ENCODE results near the gene RFT1. TPM values are rescaled to one million over a fixed set of nuclear protein-coding genes. Genes with fewer than 3 reads are reported as not detected.

RFT1 gene
- total RNA-seq, 4 donors from 2014 or later = 4.9 to 18.2 (median 12.8) TPM

- peaks cover 7 to 22% (median 8%) of the 10 kb centered on the region in 3 donors for H3K4me1 ChIP-seq
- peak overlapping the region; percentile 62 to 82 (median 81) for H3K27ac ChIP-seq
- intact Hi-C loops (cut with DNase I) = loop anchor here (10.0 kb wide), 1 partner anchor 328 kb away; no protein-coding TSS in a partner anchor
- peaks cover 0 to 8% (median 0%) of the 10 kb centered on the region in 3 donors for H3K36me3 ChIP-seq
- WGBS, 2 donors = 5 to 6% methylated on average over 4 to 7 of the region's 32 CpGs
- H3K27me3 ChIP-seq = no peaks in the 10 kb centered on the region
- H3K9me3 ChIP-seq = no peaks in the 10 kb centered on the region
- TF ChIP-seq CTCF (IDR thresholded peaks at IDR 0.05) (peak; percentile 90 to 95 (median 92)), POLR2A (IDR thresholded peaks at IDR 0.05) (no peak)
- peak overlapping the region; percentile 67 to 78 (median 70) for H3K4me3 ChIP-seq
- DNase-seq = peak; percentile 23
Measured at GRCh38 chr3:53072653-53073552, 57.3 kb downstream of the RFT1 start.

- WGBS, 2 donors = 43 to 68% methylated on average over 3 to 5 of the region's 11 CpGs
- H3K4me3 ChIP-seq = peak overlapping the region in 3 of 4 donors; percentile 69 to 78 (median 71)
- H3K4me1 ChIP-seq = peaks cover 7 to 22% (median 8%) of the 10 kb centered on the region in 3 donors
- intact Hi-C loops (cut with DNase I) = loop anchor here (10.0 kb wide), 1 partner anchor 327 kb away; no protein-coding TSS in a partner anchor
- H3K27ac ChIP-seq = no peak overlapping the region
- H3K27me3 ChIP-seq = no peaks in the 10 kb centered on the region
- DNase-seq = no peak
- H3K9me3 ChIP-seq = no peaks in the 10 kb centered on the region
- TF ChIP-seq CTCF (IDR thresholded peaks at IDR 0.05) = no peak
- TF ChIP-seq POLR2A (IDR thresholded peaks at IDR 0.05) = no peak
- H3K36me3 ChIP-seq = no peaks in the 10 kb centered on the region
Measured at GRCh38 chr3:53071882-53072431, 58.3 kb downstream of the RFT1 start.

DNA sequence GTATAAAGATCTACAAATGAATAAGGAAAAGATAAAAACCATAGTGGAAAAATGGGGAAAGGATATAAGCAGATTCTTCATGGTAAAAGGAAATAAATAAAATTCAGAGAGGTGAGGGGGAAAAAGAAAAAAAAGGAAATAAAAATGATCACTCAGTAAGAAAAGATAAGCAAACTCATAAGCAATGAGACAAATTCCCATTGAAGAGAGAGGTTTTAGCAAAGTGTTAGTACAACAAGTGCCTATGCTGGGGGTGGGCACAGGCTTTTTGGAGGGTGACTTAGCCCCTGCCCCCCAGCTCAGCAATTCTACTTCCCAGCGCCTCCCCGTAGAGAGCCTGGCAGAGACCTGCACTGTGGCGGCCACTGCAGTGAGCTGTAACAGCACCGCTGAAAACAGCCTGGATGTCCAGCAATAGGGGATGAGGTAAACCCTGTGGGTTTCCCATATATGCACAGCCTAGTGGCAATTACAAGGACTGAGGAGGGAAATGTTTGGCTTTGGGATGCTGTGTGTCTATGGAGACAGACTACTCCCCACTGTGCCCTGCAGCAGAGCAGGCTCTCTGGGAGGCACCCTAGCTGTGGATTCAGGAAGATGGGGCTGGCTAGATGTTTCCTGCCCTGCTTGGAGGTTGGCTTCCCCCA lies 60.7 kb downstream of the RFT1 start:
- 68 to 70% methylated on average over 3 of the region's 4 CpGs for WGBS, 2 donors
- TF ChIP-seq CTCF (IDR thresholded peaks at IDR 0.05) = no peak
- no peak for TF ChIP-seq POLR2A (IDR thresholded peaks at IDR 0.05)

DNA sequence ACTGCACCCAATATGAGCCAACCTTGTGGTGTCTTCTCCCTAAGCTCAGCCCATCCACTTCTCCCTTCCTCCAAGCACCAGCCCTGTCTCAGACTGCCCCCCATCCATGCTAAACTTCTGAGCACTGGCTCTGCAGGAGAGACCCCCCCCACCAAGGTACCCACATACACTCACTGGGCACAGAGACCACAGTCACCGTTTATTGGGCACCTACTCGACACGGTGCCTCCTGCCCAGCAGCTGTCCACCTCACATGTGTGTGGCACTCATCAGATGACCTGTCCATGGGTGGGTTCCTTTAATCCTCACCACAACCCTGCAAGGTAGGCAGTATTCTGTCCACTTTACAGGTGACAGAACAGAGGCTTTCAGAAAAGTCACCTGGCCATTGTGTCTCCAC lies 62.1 kb downstream of the RFT1 start:
- WGBS, 2 donors = 97 to 100% methylated on average over 3 of the region's 3 CpGs
- no peak for DNase-seq
- Histone ChIP-seq H3K27me3 (peaks cover 0 to 8% (median 0%) of the 10 kb centered on the region in 4 donors), H3K36me3 (no peaks in the 10 kb centered on the region), H3K4me3 (no peak overlapping the region), H3K4me1 (peaks cover 4 to 14% (median 7%) of the 10 kb centered on the region in 3 donors), H3K27ac (no peak overlapping the region), H3K9me3 (no peaks in the 10 kb centered on the region)
- intact Hi-C loops (cut with DNase I) = no loop called here
- TF ChIP-seq CTCF (IDR thresholded peaks at IDR 0.05) (no peak), POLR2A (IDR thresholded peaks at IDR 0.05) (no peak)

More for the DNA sequence above, 60.7 kb downstream of the RFT1 start:
- H3K27ac ChIP-seq = no peak overlapping the region
- no peaks in the 10 kb centered on the region for H3K36me3 ChIP-seq
- intact Hi-C loops (cut with DNase I) = loop anchor here (10.0 kb wide), 1 partner anchor 325 kb away; no protein-coding TSS in a partner anchor
- DNase-seq = no peak
- no peaks in the 10 kb centered on the region for H3K9me3 ChIP-seq
- H3K4me1 ChIP-seq = peaks cover 7 to 22% (median 8%) of the 10 kb centered on the region in 3 donors
- H3K27me3 ChIP-seq = peaks cover 0 to 8% (median 0%) of the 10 kb centered on the region in 4 donors
- no peak overlapping the region for H3K4me3 ChIP-seq

All from esophagus squamous epithelium (tissue), 5 donors.